ENCODE data around the gene TAOK1.
A peak's percentile ranks its signal among the peaks of the same experiment; 100 is the strongest.

The TAOK1 gene

GRCh38 chr17:29378500-29378899, 11.7 kb upstream of the TAOK1 start:
- no peak overlapping the region for H3K4me3 ChIP-seq (ENCODE audit: low read depth, low read length)
- ChIA-PET CTCF (interaction anchor here (1.7 kb wide), 1 partner anchor 9 kb away, joined by 7 read pairs; no protein-coding TSS in a partner anchor), POLR2A (interaction anchor here (1.5 to 2.2 kb wide), 2 partner anchors 12 to 84 kb away, joined by 4 to 11 read pairs; partner anchors contain the start of genes NUFIP2 and TAOK1)
- H3K4me1 ChIP-seq (ENCODE audit: control insufficient read depth, insufficient read depth, low read length): 0 out of 2 replicates have a peak, but pooled peaks cover 3% of the 10 kb centered on the region
- no peak for TF ChIP-seq ZNF335 (tag by site-specific recombination; conservative IDR thresholded peaks at IDR 0.05)
- no peak for TF ChIP-seq ZNF510 (tag by site-specific recombination; IDR thresholded peaks at IDR 0.05; ENCODE audit: insufficient replicate concordance)
- no peak for TF ChIP-seq ZNF785 (tag by site-specific recombination; IDR thresholded peaks at IDR 0.05)
- no peak for TF ChIP-seq KLF16 (tag by site-specific recombination; IDR thresholded peaks at IDR 0.05)
- TF ChIP-seq, protein P1, sequence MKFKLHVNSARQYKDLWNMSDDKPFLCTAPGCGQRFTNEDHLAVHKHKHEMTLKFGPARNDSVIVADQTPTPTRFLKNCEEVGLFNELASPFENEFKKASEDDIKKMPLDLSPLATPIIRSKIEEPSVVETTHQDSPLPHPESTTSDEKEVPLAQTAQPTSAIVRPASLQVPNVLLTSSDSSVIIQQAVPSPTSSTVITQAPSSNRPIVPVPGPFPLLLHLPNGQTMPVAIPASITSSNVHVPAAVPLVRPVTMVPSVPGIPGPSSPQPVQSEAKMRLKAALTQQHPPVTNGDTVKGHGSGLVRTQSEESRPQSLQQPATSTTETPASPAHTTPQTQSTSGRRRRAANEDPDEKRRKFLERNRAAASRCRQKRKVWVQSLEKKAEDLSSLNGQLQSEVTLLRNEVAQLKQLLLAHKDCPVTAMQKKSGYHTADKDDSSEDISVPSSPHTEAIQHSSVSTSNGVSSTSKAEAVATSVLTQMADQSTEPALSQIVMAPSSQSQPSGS (tag by site-specific recombination; IDR thresholded peaks at IDR 0.05; ENCODE audit: low read depth): no peak
- TF ChIP-seq, protein P2, sequence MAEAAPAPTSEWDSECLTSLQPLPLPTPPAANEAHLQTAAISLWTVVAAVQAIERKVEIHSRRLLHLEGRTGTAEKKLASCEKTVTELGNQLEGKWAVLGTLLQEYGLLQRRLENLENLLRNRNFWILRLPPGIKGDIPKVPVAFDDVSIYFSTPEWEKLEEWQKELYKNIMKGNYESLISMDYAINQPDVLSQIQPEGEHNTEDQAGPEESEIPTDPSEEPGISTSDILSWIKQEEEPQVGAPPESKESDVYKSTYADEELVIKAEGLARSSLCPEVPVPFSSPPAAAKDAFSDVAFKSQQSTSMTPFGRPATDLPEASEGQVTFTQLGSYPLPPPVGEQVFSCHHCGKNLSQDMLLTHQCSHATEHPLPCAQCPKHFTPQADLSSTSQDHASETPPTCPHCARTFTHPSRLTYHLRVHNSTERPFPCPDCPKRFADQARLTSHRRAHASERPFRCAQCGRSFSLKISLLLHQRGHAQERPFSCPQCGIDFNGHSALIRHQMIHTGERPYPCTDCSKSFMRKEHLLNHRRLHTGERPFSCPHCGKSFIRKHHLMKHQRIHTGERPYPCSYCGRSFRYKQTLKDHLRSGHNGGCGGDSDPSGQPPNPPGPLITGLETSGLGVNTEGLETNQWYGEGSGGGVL (tag by site-specific recombination; IDR thresholded peaks at IDR 0.05): no peak
- TF ChIP-seq ZNF664 (tag by site-specific recombination; IDR thresholded peaks at IDR 0.05): no peak
- no peak overlapping the region for H3K27ac ChIP-seq (ENCODE audit: extremely low read depth, low read depth, low read length)
- no peaks in the 10 kb centered on the region for H3K36me3 ChIP-seq (ENCODE audit: control insufficient read depth in 2 of 2, insufficient read depth in 1 of 2, low read length in 2 of 2)
- no peaks in the 10 kb centered on the region for H3K9me3 ChIP-seq (ENCODE audit: control insufficient read depth, insufficient read depth, low read depth, low read length)

DNA sequence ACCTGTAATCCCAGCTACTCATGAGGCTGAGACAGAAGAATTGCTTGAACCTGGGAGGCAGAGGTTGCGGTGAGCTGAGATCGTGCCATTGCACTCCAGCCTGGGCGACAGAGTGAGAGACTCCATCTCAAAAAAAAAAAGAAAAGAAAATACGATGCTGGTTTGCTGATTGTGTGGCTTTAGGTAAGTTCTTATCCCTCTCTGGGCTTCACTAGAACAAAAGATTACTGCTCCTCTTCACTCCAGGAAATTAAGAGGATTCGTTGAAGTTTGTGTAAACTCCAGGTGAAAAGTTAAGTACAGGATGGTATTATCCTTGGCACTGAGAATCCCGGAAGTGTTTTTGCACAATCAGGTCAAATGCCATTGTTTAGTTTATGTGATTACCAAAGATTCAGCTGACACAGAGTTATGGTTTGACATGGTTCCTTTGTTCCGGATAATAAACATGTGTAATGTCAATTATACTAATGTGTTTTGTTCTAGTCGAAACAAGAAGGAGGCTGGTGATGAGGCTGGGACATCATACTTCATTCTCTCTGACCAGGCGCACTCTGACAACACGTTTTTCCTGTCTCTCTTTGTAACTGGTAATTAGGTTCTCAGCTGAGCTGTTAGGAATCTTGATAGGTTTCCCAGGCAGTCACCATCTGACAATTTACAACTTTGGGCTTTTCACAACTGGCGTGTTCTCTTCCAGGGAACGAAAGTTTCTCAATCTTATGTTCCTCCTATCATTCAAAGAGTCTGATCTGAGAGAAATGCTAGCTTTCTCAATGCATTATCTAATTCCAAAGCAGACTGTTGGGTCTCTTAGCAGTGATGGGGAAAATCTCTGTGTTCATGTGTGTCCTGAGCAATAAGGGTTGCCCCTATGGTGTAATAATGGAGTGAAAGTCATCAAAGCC, 10.8 kb upstream of the TAOK1 start:
- ChIA-PET CTCF (interaction anchor here (0.6 to 1.7 kb wide), 3 partner anchors 9 to 208 kb away, joined by 4 to 7 read pairs (median 6); no protein-coding TSS in a partner anchor), POLR2A (interaction anchor here (0.6 to 2.2 kb wide), 4 partner anchors 11 to 551 kb away, joined by 3 to 11 read pairs (median 4); partner anchors contain the start of genes NUFIP2, SSH2 and TAOK1)
- no peaks in the 10 kb centered on the region for H3K36me3 ChIP-seq (ENCODE audit: control insufficient read depth in 2 of 2, insufficient read depth in 1 of 2, low read length in 2 of 2)
- no peaks in the 10 kb centered on the region for H3K9me3 ChIP-seq (ENCODE audit: control insufficient read depth, insufficient read depth, low read depth, low read length)
- H3K27ac ChIP-seq (ENCODE audit: extremely low read depth, low read depth, low read length): no peak overlapping the region
- 0 out of 2 replicates have a peak, but pooled peaks cover 3% of the 10 kb centered on the region for H3K4me1 ChIP-seq (ENCODE audit: control insufficient read depth, insufficient read depth, low read length)
- no peak overlapping the region for H3K4me3 ChIP-seq (ENCODE audit: low read depth, low read length)
- TF ChIP-seq ZNF626 (tag by site-specific recombination; IDR thresholded peaks at IDR 0.05) (no peak), ZNF391 (tag by site-specific recombination; IDR thresholded peaks at IDR 0.05; ENCODE audit: borderline replicate concordance, low read depth) (no peak), ZNF837 (tag by site-specific recombination; IDR thresholded peaks at IDR 0.05) (no peak), SETDB1 (IDR thresholded peaks at IDR 0.05; ENCODE audit: insufficient read length, low read length) (no peak), ZNF777 (tag by site-specific recombination; IDR thresholded peaks at IDR 0.05; ENCODE audit: borderline replicate concordance) (no peak), ZBTB48 (tag by site-specific recombination; IDR thresholded peaks at IDR 0.05) (no peak), ZNF544 (tag by site-specific recombination; IDR thresholded peaks at IDR 0.05) (no peak), GFI1B (tag by site-specific recombination; IDR thresholded peaks at IDR 0.05) (peak; percentile 46; the same call in 1 of the 2 replicates), OSR2 (tag by site-specific recombination; IDR thresholded peaks at IDR 0.05) (peak; percentile 46; the same call in 1 of the 2 replicates), ZNF791 (tag by site-specific recombination; IDR thresholded peaks at IDR 0.05) (no peak), ZFP3 (tag by site-specific recombination; IDR thresholded peaks at IDR 0.05; ENCODE audit: low read depth) (no peak), ZBTB1 (tag by site-specific recombination; IDR thresholded peaks at IDR 0.05) (no peak), ZNF513 (tag by site-specific recombination; IDR thresholded peaks at IDR 0.05) (no peak)
- TF ChIP-seq, protein P3, sequence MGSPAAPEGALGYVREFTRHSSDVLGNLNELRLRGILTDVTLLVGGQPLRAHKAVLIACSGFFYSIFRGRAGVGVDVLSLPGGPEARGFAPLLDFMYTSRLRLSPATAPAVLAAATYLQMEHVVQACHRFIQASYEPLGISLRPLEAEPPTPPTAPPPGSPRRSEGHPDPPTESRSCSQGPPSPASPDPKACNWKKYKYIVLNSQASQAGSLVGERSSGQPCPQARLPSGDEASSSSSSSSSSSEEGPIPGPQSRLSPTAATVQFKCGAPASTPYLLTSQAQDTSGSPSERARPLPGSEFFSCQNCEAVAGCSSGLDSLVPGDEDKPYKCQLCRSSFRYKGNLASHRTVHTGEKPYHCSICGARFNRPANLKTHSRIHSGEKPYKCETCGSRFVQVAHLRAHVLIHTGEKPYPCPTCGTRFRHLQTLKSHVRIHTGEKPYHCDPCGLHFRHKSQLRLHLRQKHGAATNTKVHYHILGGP (tag by site-specific recombination; IDR thresholded peaks at IDR 0.05): no peak
- TF ChIP-seq, protein P4, sequence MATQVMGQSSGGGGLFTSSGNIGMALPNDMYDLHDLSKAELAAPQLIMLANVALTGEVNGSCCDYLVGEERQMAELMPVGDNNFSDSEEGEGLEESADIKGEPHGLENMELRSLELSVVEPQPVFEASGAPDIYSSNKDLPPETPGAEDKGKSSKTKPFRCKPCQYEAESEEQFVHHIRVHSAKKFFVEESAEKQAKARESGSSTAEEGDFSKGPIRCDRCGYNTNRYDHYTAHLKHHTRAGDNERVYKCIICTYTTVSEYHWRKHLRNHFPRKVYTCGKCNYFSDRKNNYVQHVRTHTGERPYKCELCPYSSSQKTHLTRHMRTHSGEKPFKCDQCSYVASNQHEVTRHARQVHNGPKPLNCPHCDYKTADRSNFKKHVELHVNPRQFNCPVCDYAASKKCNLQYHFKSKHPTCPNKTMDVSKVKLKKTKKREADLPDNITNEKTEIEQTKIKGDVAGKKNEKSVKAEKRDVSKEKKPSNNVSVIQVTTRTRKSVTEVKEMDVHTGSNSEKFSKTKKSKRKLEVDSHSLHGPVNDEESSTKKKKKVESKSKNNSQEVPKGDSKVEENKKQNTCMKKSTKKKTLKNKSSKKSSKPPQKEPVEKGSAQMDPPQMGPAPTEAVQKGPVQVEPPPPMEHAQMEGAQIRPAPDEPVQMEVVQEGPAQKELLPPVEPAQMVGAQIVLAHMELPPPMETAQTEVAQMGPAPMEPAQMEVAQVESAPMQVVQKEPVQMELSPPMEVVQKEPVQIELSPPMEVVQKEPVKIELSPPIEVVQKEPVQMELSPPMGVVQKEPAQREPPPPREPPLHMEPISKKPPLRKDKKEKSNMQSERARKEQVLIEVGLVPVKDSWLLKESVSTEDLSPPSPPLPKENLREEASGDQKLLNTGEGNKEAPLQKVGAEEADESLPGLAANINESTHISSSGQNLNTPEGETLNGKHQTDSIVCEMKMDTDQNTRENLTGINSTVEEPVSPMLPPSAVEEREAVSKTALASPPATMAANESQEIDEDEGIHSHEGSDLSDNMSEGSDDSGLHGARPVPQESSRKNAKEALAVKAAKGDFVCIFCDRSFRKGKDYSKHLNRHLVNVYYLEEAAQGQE (tag by site-specific recombination; IDR thresholded peaks at IDR 0.05): no peak

All from HEK293 (cell line).